Stomach smooth muscle (tissue), 2 donors: Measurements from ENCODE around the gene PITPNM3.

ENCODE experiments used
- H3K27ac ChIP-seq: one replicate; pipeline ENCODE4 v1.7.0; 2013; ENCODE audit warnings: mild to moderate bottlenecking, low read length, inconsistent platforms
- H3K27me3 ChIP-seq, 2 donors: one replicate each; pipeline ENCODE4 v1.7.0; 2013; ENCODE audit warnings: low read length in 2 of 2; ENCODE audit not compliant: insufficient read depth in 2 of 2, control insufficient read depth in 1 of 2
- H3K36me3 ChIP-seq, 2 donors: one replicate each; pipeline ENCODE4 v1.7.0; 2013; ENCODE audit warnings: low read length in 2 of 2; ENCODE audit not compliant: control insufficient read depth in 2 of 2, insufficient read depth in 2 of 2
- H3K4me1 ChIP-seq: one replicate; pipeline ENCODE4 v1.7.0; 2013; ENCODE audit warnings: low read length; ENCODE audit not compliant: control insufficient read depth, insufficient read depth
- H3K4me3 ChIP-seq, 2 donors: one replicate each; pipeline ENCODE4 v1.7.0; 2013; ENCODE audit warnings: low read length in 2 of 2
- H3K9ac ChIP-seq, 2 donors: one replicate each; pipeline ENCODE4 v1.7.0; 2013; ENCODE audit warnings: low read length in 2 of 2, mild to moderate bottlenecking in 1 of 2
- H3K9me3 ChIP-seq, 2 donors: one replicate each; pipeline ENCODE4 v1.7.0; 2013; ENCODE audit warnings: low read length in 2 of 2; ENCODE audit not compliant: control insufficient read depth in 2 of 2
- donor health status: healthy.
- donor health status: Pancreatic carcinoma.

PITPNM3 gene

GRCh38 chr17:6450926-6451832, 105.2 kb downstream of the PITPNM3 start:
- Histone ChIP-seq H3K36me3 (peaks cover 0 to 2% of the 10 kb centered on the region in 2 donors), H3K4me3 (no peak overlapping the region), H3K27ac (no peak overlapping the region), H3K4me1 (peaks cover 6% of the 10 kb centered on the region), H3K9ac (no peak overlapping the region), H3K9me3 (no peaks in the 10 kb centered on the region), H3K27me3 (no peaks in the 10 kb centered on the region)

GRCh38 chr17:6449307-6449706, 107.0 kb downstream of the PITPNM3 start:
- Histone ChIP-seq H3K9ac (no peak overlapping the region), H3K27me3 (no peaks in the 10 kb centered on the region), H3K4me1 (peaks cover 5% of the 10 kb centered on the region), H3K36me3 (peaks cover 0 to 2% of the 10 kb centered on the region in 2 donors), H3K27ac (no peak overlapping the region), H3K9me3 (no peaks in the 10 kb centered on the region), H3K4me3 (no peak overlapping the region)

GRCh38 chr17:6448473-6448872, 107.9 kb downstream of the PITPNM3 start:
- Histone ChIP-seq H3K27ac (no peak overlapping the region), H3K4me3 (no peak overlapping the region), H3K36me3 (peaks cover 0 to 2% of the 10 kb centered on the region in 2 donors), H3K9ac (no peak overlapping the region), H3K27me3 (no peaks in the 10 kb centered on the region), H3K9me3 (no peaks in the 10 kb centered on the region), H3K4me1 (peaks cover 10% of the 10 kb centered on the region)

GRCh38 chr17:6446516-6447100, 109.7 kb downstream of the PITPNM3 start:
- Histone ChIP-seq H3K9ac (no peak overlapping the region), H3K9me3 (no peaks in the 10 kb centered on the region), H3K4me1 (peaks cover 13% of the 10 kb centered on the region), H3K4me3 (no peak overlapping the region), H3K36me3 (no peaks in the 10 kb centered on the region), H3K27me3 (no peaks in the 10 kb centered on the region), H3K27ac (no peak overlapping the region)

- H3K9me3 ChIP-seq: no peaks in the 10 kb centered on the region
- no peak overlapping the region for H3K9ac ChIP-seq
- no peaks in the 10 kb centered on the region for H3K36me3 ChIP-seq
- H3K27ac ChIP-seq: no peak overlapping the region
- peak overlapping the region; percentile 79 to 91 for H3K4me3 ChIP-seq
- H3K4me1 ChIP-seq: peaks cover 13% of the 10 kb centered on the region
- peaks cover 0 to 3% of the 10 kb centered on the region in 2 donors for H3K27me3 ChIP-seq
These were observed 111.6 kb downstream of the PITPNM3 start for GRCh38 chr17:6444571-6445335.

- Histone ChIP-seq H3K27me3 (peaks cover 0 to 6% of the 10 kb centered on the region in 2 donors), H3K27ac (no peak within 1 kb of the TSS), H3K4me3 (peak within 1 kb of the TSS; percentile 79 to 91), H3K36me3 (no peaks in the 10 kb centered on the region), H3K9ac (peak within 1 kb of the TSS; percentile 60 to 62), H3K4me1 (peaks cover 13% of the 10 kb centered on the region), H3K9me3 (no peaks in the 10 kb centered on the region)
These were observed 112.4 kb downstream of the PITPNM3 start, which contains the start of gene PIMREG for GRCh38 chr17:6443692-6444570. Gene PIMREG (plus strand): TSS chr17:6444455. CDS start chr17:6445111, 656 bp downstream.

GRCh38 chr17:6442775-6443174, 113.6 kb downstream of the PITPNM3 start:
- Histone ChIP-seq H3K27me3 (peaks cover 4 to 6% of the 10 kb centered on the region in 2 donors), H3K27ac (no peak overlapping the region), H3K9me3 (no peaks in the 10 kb centered on the region), H3K4me3 (no peak overlapping the region), H3K36me3 (no peaks in the 10 kb centered on the region), H3K4me1 (peaks cover 13% of the 10 kb centered on the region), H3K9ac (no peak overlapping the region)

- H3K4me3 ChIP-seq: no peak overlapping the region
These were observed 116.4 kb downstream of the PITPNM3 start for GRCh38 chr17:6439951-6440350.

GRCh38 chr17:6437956-6438355, 118.4 kb downstream of the PITPNM3 start:
- no peak overlapping the region for H3K9ac ChIP-seq
- H3K9me3 ChIP-seq: no peaks in the 10 kb centered on the region
- H3K4me1 ChIP-seq: peaks cover 2% of the 10 kb centered on the region
- peaks cover 8 to 9% of the 10 kb centered on the region in 2 donors for H3K27me3 ChIP-seq
- H3K27ac ChIP-seq: no peak overlapping the region
- no peaks in the 10 kb centered on the region for H3K36me3 ChIP-seq
- no peak overlapping the region for H3K4me3 ChIP-seq

More at GRCh38 chr17:6439951-6440350, 116.4 kb downstream of the PITPNM3 start:
- H3K27me3 ChIP-seq: peaks cover 8 to 9% of the 10 kb centered on the region in 2 donors
- H3K36me3 ChIP-seq: no peaks in the 10 kb centered on the region
- no peaks in the 10 kb centered on the region for H3K9me3 ChIP-seq
- no peak overlapping the region for H3K27ac ChIP-seq
- H3K9ac ChIP-seq: no peak overlapping the region
- H3K4me1 ChIP-seq: peaks cover 15% of the 10 kb centered on the region

- Histone ChIP-seq H3K27ac (no peak overlapping the region), H3K4me1 (peaks cover 2% of the 10 kb centered on the region), H3K4me3 (no peak overlapping the region), H3K27me3 (peaks cover 8 to 9% of the 10 kb centered on the region in 2 donors), H3K36me3 (no peaks in the 10 kb centered on the region), H3K9me3 (no peaks in the 10 kb centered on the region), H3K9ac (no peak overlapping the region)
These were observed 118.9 kb downstream of the PITPNM3 start for GRCh38 chr17:6437466-6437865.
